ENCODE results near the gene GCDH.

DNA sequence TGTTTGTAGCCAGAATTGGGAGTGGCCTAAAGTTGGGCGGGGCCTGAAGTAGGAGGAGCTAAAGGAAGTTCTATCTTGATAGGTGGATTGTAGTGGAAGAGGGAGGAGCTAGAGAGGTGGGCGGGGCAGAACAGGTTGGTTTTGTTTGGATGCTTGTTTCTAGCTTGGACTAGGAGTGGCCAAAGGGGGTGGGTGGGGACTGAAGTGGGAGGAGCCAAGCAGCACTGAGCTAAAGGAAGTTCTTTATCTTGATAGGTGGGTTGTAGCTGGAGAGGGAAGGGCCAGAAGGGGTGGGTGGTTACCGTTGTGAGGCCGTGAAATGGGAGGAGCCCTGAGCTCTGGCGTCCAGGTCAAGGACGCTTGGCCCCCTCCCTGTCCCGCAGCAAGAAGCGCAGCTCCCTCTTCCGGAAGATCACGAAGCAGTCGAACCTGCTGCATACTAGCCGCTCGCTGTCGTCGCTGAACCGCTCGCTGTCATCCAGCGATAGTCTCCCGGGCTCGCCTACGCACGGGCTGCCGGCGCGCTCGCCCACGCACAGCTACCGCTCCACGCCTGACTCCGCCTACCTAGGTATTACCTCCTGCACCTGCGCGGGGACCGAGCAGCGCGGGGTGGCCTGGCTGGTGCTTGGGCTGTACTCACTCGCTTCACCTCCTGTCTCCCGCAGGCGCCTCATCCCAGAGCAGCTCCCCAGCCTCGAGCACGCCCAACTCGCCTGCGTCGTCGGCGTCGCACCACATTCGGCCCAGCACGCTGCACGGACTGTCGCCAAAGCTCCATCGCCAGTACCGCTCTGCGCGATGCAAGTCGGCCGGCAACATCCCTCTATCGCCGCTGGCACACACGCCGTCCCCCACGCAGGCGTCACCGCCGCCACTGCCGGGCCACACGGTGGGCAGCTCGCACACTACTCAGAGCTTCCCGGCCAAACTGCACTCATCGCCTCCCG is 17.7 kb upstream of the GCDH start:
- TF ChIP-seq, protein P1, sequence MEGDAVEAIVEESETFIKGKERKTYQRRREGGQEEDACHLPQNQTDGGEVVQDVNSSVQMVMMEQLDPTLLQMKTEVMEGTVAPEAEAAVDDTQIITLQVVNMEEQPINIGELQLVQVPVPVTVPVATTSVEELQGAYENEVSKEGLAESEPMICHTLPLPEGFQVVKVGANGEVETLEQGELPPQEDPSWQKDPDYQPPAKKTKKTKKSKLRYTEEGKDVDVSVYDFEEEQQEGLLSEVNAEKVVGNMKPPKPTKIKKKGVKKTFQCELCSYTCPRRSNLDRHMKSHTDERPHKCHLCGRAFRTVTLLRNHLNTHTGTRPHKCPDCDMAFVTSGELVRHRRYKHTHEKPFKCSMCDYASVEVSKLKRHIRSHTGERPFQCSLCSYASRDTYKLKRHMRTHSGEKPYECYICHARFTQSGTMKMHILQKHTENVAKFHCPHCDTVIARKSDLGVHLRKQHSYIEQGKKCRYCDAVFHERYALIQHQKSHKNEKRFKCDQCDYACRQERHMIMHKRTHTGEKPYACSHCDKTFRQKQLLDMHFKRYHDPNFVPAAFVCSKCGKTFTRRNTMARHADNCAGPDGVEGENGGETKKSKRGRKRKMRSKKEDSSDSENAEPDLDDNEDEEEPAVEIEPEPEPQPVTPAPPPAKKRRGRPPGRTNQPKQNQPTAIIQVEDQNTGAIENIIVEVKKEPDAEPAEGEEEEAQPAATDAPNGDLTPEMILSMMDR (IDR thresholded peaks at IDR 0.05) = no peak
- no peak for TF ChIP-seq POLR2A (IDR thresholded peaks at IDR 0.05)
